Sigmoid colon (tissue), 7 donors: Measurements from ENCODE around the gene GMNN. TPM values are rescaled to one million over a fixed set of nuclear protein-coding genes. Genes with fewer than 3 reads are reported as not detected.
A peak's percentile ranks its signal among the peaks of the same experiment; 100 is the strongest.
"Not testable (repeated sequence)": the region's sequence is repeated elsewhere in the genome, so short reads cannot be mapped to it uniquely, and the experiment has no call there.

Source experiments
- DNase-seq: peaks from one replicate; pipeline ENCODE4 v3.0.0-alpha.2; 2019
- H3K27ac ChIP-seq, 4 donors: fragments of 200-600 bp; sonication (generic); one replicate each; pipeline ENCODE4 v1.5.1; 2016 to 2019; ENCODE audit warnings: mild to moderate bottlenecking in 1 of 4
- H3K27me3 ChIP-seq, 3 donors: fragments of 200-600 bp; sonication (generic); one replicate each; pipeline ENCODE4 v1.5.1; 2019; ENCODE audit warnings: mild to moderate bottlenecking in 1 of 3
- H3K36me3 ChIP-seq, 4 donors: fragments of 200-600 bp; sonication (generic); one replicate each; pipeline ENCODE4 v1.5.1; 2016 to 2019
- H3K4me1 ChIP-seq, 4 donors: fragments of 200-600 bp; sonication (generic); one replicate each; pipeline ENCODE4 v1.5.1; 2017 to 2019
- H3K4me3 ChIP-seq, 4 donors: fragments of 200-600 bp; sonication (generic); one replicate each; pipeline ENCODE4 v1.5.1; 2017 to 2019; ENCODE audit warnings: mild to moderate bottlenecking in 2 of 4, moderate library complexity in 1 of 4
- H3K9me3 ChIP-seq, 4 donors: fragments of 200-600 bp in 3 of 4; sonication (generic) in 3 of 4; one replicate each; pipeline versions ENCODE4 v1.5.1 to v1.6.1; 2013 to 2019
- CTCF ChIP-seq, 4 experiments: fragments of 450-650 bp in 3 of 4; fragments of 200-600 bp in 1 of 4; IDR thresholded peaks; one replicate each; pipeline ENCODE4 v1.5.1; 2016 to 2019; ENCODE audit warnings: antibody characterized with exemption in 4 of 4, mild to moderate bottlenecking in 3 of 4, moderate library complexity in 2 of 4
- EP300 ChIP-seq, 4 donors: sonication (generic); formaldehyde crosslinking; IDR thresholded peaks; one replicate each; pipeline ENCODE4 v1.6.1; 2017; ENCODE audit warnings: antibody characterized with exemption in 4 of 4
- POLR2A ChIP-seq, 2 donors: fragments of 450-650 bp; IDR thresholded peaks; one replicate each; pipeline ENCODE4 v1.6.1; 2016; ENCODE audit warnings: antibody characterized with exemption in 2 of 2, mild to moderate bottlenecking in 2 of 2, moderate library complexity in 2 of 2
- POLR2AphosphoS5 ChIP-seq, 4 donors: sonication (generic); formaldehyde crosslinking; IDR thresholded peaks; one replicate each; pipeline ENCODE4 v1.6.1; 2017; ENCODE audit warnings: antibody characterized with exemption in 4 of 4
- WGBS, 2 donors: extraction: QIAGEN DNeasy Blood & Tissue Kit; methylation state at CpG; one replicate each; pipeline ENCODE4 v1.1.7; 2013; 5-methylcytosine and 5-hydroxymethylcytosine counted together
- intact Hi-C: fragments of 100-400 bp; cut with DNase I; formaldehyde crosslinking; loops from one replicate; pipeline ENCODE4 v1.15.1; 2023
- polyA plus RNA-seq, 3 donors: library from polyadenylated mRNA; stranded (reverse); fragments of 200-250 nt; gene quantifications; one replicate each; pipeline ENCODE4 v1.2.3, GENCODE V29; 2013
- total RNA-seq, 4 donors: library from RNA; depleted of rRNA; stranded (reverse); fragments of >200 nt; gene quantifications; one replicate each; pipeline ENCODE4 v1.1.0, GENCODE V29; 2016
- donor health status: healthy with polysubstance abuse.
- donor health status: Bipolar disorder and iron deficiency.
- donor health status: healthy.

GMNN gene
- total and polyA plus RNA-seq, 7 donors: 4.4 to 71.7 (median 9.7) TPM

- TF ChIP-seq POLR2A (IDR thresholded peaks at IDR 0.05): no peak
- TF ChIP-seq EP300 (IDR thresholded peaks at IDR 0.05): no peak
- no peak for TF ChIP-seq POLR2AphosphoS5 (IDR thresholded peaks at IDR 0.05)
- no peak for TF ChIP-seq CTCF (IDR thresholded peaks at IDR 0.05)
- intact Hi-C loops: no loop called here
- Histone ChIP-seq H3K36me3 (no peaks in the 10 kb centered on the region), H3K27me3 (no peaks in the 10 kb centered on the region), H3K9me3 (no peaks in the 10 kb centered on the region), H3K4me1 (no peaks in the 10 kb centered on the region), H3K27ac (no peak overlapping the region), H3K4me3 (no peak overlapping the region)
- DNase-seq: no peak
These were observed 12.9 kb upstream of the GMNN start for GRCh38 chr6:24761851-24762250.

- intact Hi-C loops: no loop called here
- Histone ChIP-seq H3K4me1 (no peaks in the 10 kb centered on the region), H3K4me3 (no peak overlapping the region), H3K9me3 (no peaks in the 10 kb centered on the region), H3K36me3 (no peaks in the 10 kb centered on the region), H3K27me3 (no peaks in the 10 kb centered on the region), H3K27ac (no peak overlapping the region)
- no peak for DNase-seq
- WGBS, 2 donors: 19 to 62% methylated on average over 3 of the region's 3 CpGs
- TF ChIP-seq POLR2A (IDR thresholded peaks at IDR 0.05) (no peak), POLR2AphosphoS5 (IDR thresholded peaks at IDR 0.05) (no peak), CTCF (IDR thresholded peaks at IDR 0.05) (no peak), EP300 (IDR thresholded peaks at IDR 0.05) (no peak)
These were observed 11.2 kb upstream of the GMNN start for GRCh38 chr6:24763578-24763977.

DNA sequence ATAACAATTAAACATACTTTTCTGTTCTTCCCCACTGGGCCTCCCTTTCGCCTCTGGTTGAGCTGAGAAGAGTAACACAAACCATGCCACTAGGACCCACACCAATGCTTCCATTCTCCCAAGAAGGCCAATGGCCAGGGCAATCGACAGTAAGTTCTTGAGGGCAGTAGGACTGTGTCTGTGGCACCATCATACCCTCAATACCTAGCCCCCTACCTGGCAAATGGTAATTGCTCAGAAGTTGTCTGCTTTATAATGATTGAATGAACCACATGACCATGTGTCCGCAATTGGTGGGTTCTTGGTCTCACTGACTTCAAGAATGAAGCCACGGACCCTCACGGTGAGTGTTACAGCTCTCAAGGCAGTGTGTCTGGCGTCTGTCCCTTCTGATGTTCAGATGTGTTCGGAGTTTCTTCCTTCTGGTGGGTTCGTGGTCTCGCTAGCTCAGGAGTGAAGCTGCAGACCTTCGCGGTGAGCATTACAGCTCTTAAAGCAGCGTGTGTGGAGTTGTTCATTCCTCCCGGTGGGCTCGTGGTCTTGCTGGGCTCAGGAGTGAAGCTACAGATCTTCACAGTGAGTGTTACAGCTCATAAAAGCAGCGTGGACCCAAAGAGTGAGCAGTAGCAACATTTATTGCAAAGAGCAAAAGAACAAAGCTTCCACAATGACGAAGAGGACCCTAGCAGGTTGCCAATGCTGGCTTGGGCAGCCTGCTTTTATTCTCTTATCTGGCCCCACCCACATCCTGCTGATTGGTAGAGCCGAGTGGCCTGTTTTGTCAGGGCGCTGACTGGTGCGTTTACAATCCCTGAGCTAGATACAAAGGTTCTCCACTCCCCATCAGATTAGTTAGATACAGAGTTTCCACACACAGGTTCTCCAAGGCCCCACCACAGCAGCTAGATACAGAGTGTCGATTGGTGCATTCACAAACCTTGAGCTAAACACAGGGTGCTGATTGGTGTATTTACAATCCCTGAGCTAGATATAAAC lies 9.6 kb upstream of the GMNN start:
- intact Hi-C loops: not testable (repeated sequence)

DNA sequence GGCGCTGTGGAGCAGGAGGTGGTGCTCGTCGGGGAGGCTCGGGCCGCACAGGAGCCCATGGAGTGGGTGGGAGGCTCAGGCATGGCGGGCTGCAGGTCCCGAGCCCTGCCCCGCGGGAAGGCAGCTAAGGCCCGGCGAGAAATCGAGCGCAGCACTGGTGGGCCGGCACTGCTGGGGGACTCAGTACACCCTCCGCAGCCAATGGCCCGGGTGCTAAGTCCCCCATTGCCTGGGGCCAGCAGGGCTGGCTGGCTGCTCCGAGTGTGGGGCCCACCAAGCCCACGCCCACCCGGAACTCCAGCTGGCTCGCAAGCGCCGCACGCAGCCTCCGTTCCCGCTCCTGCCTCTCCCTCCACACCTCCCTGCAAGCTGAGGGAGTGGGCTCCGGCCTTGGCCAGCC lies 8.8 kb upstream of the GMNN start:
- not testable (repeated sequence) for DNase-seq, H3K4me3 ChIP-seq, H3K4me1 ChIP-seq, H3K36me3 ChIP-seq, H3K27ac ChIP-seq, H3K9me3 ChIP-seq, H3K27me3 ChIP-seq
- WGBS, 2 donors: 96% methylated on average over 24 of the region's 26 CpGs
- intact Hi-C loops: loop anchor here (2.0 kb wide), 1 partner anchor 183 kb away; no protein-coding TSS in a partner anchor

More for the DNA sequence above, 9.6 kb upstream of the GMNN start:
- not testable (repeated sequence) for H3K27me3 ChIP-seq, H3K27ac ChIP-seq, DNase-seq, H3K4me1 ChIP-seq, H3K36me3 ChIP-seq, H3K4me3 ChIP-seq, H3K9me3 ChIP-seq
- WGBS, 2 donors: 83 to 86% methylated on average over 20 of the region's 20 CpGs

DNA sequence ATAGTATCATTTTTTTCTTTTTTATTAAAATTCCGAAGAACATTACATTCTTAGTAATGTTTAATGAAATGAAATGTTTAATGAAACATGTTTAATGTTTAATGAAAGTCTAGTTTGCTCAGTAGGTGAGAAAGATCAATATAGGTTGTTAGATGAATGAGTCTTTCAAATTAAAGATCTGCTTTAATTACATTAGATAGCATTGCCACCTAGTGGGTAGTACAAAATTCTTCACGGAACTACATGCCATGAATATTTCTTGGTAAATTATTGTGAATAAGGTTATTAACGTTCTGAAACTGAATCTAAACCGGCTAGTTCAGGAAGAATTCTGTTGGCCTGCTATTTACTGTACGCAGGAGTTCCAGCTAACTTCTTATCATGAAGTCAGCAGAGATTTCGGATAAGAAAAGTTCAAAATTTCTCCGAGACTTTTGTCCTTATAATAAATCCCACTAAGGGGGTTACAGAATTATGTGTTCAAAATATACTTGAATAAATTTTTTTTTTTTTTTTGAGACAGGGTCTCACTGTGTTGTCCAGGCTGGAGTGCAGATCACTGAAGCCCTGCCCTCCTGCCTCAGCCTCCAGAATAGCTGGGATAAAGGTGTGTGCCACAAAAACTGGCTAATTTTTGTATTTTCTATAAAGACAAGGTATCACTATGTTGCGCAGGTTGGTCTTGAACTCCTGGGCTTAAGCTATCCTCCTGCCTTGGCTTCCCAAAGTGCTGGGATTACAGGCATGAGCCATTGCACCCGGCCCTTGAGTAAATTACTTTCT lies 7.9 kb upstream of the GMNN start:
- H3K4me3 ChIP-seq: no peak overlapping the region
- TF ChIP-seq EP300 (IDR thresholded peaks at IDR 0.05): no peak
- peak in 2 of 4 experiments; percentile 9 to 20 for TF ChIP-seq CTCF (IDR thresholded peaks at IDR 0.05)
- no peak for DNase-seq
- H3K27me3 ChIP-seq: no peaks in the 10 kb centered on the region
- 36 to 52% methylated on average over 9 of the region's 9 CpGs for WGBS, 2 donors
- no peak overlapping the region for H3K27ac ChIP-seq
- intact Hi-C loops: loop anchor here (2.0 kb wide), 1 partner anchor 184 kb away; no protein-coding TSS in a partner anchor
- no peaks in the 10 kb centered on the region for H3K4me1 ChIP-seq
- no peaks in the 10 kb centered on the region for H3K9me3 ChIP-seq
- no peaks in the 10 kb centered on the region for H3K36me3 ChIP-seq
